Stimulated activated CD8-positive, alpha-beta memory T cell treated with anti-CD3 and anti-CD28 coated beads, Interleukin-15, amount 100 ng/mL, for 4 hours (primary cell): Measurements from ENCODE around the gene IL4R.
"Not testable (repeated sequence)": the region's sequence is repeated elsewhere in the genome, so short reads cannot be mapped to it uniquely, and the experiment has no call there.

Experiments used
- DNase-seq, 2 donors: peaks; one replicate each; pipeline ENCODE4 v3.0.0-alpha.2; 2020; ENCODE audit warnings: low read depth in 2 of 2

IL4R gene

DNA sequence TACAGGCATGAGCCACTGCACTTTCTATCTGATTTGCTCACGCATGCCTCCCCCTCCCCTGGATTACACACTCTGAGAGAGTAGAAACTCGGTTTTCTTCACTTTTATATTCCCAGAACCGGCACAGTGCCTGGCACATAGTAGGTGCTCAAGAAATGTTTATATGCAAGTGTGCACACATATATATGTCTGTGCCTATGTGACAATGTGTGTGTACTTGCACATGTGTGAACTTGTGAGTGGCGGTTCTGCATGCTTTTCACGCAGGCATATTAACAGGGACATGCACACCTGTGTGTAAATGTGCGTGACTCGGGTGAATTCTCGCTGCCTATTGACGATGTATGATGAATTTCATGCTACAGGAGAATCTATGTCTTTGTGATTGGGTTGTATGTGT lies 66.1 kb downstream of the IL4R start:
- DNase-seq = no peak

DNA sequence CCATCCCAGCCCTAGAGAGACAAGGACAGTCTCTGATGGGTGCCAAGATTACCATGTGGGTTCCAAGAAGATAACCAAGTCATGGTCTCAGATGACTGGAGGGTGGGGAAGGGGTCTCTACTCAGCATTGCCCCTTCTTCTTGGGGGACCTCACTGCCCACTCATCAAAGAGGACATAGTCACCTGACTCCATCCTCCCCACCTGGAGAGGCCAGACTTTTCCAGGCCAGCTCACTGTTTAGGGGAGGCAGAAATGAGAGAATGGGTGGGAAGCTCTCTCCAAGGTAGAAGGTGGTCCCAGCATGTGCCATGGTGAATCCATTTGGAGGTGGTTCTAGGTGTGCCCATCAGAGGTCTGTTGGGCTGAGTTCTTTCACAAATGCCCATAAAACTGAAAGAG lies 67.5 kb downstream of the IL4R start:
- DNase-seq = no peak

- no peak for DNase-seq
These were observed 68.4 kb downstream of the IL4R start for GRCh38 chr16:27381974-27382855.

- DNase-seq = no peak
These were observed 69.9 kb downstream of the IL4R start for GRCh38 chr16:27383556-27384243.

- no peak for DNase-seq
These were observed 70.7 kb downstream of the IL4R start for GRCh38 chr16:27384425-27384824.

- DNase-seq = no peak
These were observed 71.6 kb downstream of the IL4R start for GRCh38 chr16:27385398-27385797.

DNA sequence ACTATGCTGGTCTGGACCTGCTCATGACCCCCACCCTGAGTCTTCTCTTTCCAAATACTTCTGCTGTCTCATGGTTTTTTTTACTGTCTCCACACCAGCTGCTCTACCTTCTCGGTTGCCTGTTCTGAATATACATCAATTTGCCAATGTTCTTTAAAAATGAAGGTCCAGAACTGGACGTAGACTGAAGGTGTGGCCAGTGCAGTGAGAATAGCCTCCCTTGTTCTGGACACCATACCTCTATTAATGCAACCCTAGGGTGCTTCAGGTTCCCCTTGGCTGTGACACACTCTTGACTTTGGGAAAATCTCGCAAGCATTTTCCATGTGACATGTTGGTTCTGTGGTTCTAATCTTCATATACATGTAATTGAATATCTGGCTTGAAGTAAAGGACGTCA lies 72.9 kb downstream of the IL4R start:
- DNase-seq = no peak

- DNase-seq = no peak
These were observed 74.0 kb downstream of the IL4R start for GRCh38 chr16:27387724-27388123.

DNA sequence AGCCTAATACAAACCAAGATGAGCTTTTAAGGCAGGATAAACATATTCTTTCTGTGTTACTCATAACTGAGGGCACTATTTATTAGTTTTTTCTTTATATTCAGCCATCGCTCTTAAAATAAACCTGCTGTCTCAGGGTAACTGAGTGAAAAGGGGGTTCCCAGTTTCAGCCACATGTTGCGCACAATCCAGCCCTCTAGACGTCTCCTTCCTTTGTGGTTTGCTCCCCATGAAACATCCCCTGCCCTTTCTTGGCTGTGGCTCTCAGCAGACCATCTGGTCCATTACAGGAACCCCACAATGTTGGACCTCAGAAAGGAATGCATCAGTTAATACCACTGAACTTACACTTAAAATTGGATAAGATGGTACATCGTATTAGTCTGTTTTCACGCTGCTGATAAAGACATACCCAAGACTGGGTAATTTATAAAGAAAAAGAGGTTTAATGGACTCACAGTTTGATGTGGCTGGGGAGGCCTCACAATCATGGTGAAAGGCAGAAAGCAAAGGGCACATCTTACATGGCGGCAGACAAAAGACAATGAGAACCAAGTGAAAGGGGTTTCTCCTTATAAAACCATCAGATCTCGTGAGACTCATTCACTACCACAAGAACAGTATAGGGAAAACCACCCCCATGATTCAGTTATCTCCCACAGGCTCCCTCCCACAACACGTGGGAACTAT lies 75.6 kb downstream of the IL4R start:
- DNase-seq = no peak

GRCh38 chr16:27390151-27390550 lies 76.4 kb downstream of the IL4R start:
- no peak for DNase-seq

GRCh38 chr16:27392671-27393070 lies 78.9 kb downstream of the IL4R start:
- DNase-seq = no peak

- DNase-seq = no peak
These were observed 80.7 kb downstream of the IL4R start for GRCh38 chr16:27394516-27394915.

DNA sequence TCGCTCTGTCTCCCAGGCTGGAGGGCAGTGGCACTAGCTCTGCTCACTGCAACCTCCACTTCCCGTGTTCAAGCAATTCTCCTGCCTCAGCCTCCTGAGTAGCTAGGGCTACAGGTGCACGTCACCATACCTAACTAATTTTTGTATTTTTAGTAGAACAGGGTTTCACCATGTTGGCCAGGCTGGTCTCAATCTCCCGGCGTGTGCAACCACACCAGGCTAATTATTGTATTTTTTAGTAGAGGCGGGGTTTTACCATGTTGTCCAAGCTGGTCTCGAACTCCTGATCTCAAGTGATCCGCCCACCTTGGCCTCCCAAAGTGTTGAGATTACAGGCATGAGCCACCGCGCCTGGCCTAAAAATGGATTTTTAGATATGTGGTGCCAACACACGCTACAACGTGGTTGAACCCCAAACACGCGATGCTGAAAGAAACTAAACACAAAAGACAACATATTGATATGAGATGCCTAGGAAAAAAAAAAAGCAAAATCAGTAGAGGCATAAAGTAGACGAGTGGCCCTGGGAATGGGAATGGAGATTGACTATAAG lies 84.6 kb downstream of the IL4R start:
- not testable (repeated sequence) for DNase-seq

GRCh38 chr16:27398894-27399853 lies 85.4 kb downstream of the IL4R start:
- DNase-seq = no peak

GRCh38 chr16:27399969-27400368 lies 86.2 kb downstream of the IL4R start:
- DNase-seq = no peak

- DNase-seq = no peak
These were observed 87.2 kb downstream of the IL4R start for GRCh38 chr16:27400751-27401620.

DNA sequence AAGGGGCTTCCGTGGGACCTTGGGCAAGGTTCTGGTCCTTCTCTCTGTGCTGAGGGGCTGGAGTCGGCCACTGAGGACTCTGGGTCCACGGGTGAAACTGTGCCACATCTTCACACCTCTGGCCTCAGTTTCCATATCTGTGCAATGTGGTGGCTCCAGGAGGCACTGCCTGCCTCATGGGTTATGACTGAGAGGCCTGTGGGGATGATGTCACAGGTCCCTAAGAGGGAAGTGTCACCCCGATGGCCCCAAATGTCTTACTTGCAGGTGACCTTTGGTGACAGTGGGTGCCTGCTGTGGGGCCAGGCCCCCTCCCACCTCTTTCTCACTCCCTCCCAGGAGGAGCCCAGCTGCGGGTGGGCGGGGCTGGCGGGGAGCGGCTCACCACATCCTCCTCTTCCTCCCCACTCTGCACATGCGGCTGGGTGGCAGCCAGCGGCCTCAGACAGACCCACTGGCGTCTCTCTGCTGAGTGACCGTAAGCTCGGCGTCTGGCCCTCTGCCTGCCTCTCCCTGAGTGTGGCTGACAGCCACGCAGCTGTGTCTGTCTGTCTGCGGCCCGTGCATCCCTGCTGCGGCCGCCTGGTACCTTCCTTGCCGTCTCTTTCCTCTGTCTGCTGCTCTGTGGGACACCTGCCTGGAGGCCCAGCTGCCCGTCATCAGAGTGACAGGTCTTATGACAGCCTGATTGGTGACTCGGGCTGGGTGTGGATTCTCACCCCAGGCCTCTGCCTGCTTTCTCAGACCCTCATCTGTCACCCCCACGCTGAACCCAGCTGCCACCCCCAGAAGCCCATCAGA lies 88.2 kb downstream of the IL4R start, which contains the start of gene IL21R:
Gene IL21R (plus strand): TSS at position 407 of the 801 bp plus-strand sequence. CDS start 27,898 bp downstream, outside the sequence.
- DNase-seq = peak; percentile 83 to 84

GRCh38 chr16:27402569-27402963 lies 88.8 kb downstream of the IL4R start:
- no peak for DNase-seq

- DNase-seq = no peak
These were observed 89.3 kb downstream of the IL4R start for GRCh38 chr16:27402964-27403600.
